DOHH2 (cell line): ENCODE measurements around the gene DHX32.

ENCODE experiments used
- H3F3A ChIP-seq: fragments of 200-600 bp; sonication (generic), shearing (Covaris generic); 2 replicates; pipeline ENCODE4 v1.6.0; 2016; ENCODE audit warnings: antibody characterized with exemption, mild to moderate bottlenecking; ENCODE audit not compliant: control insufficient read depth, insufficient read depth
- H3K27ac ChIP-seq: fragments of 200-600 bp; sonication (generic); 2 replicates; pipeline ENCODE4 v1.5.1; 2014; ENCODE audit warnings: low read depth, mild to moderate bottlenecking, low read length, moderate library complexity
- H3K27me3 ChIP-seq: fragments of 200-600 bp; sonication (generic); 2 replicates; pipeline ENCODE4 v1.6.1; 2014; ENCODE audit warnings: mild to moderate bottlenecking, low read length, mixed read lengths; ENCODE audit not compliant: control insufficient read depth
- H3K36me3 ChIP-seq: fragments of 200-600 bp; sonication (generic); 2 replicates; pipeline ENCODE4 v1.6.1; 2014; ENCODE audit warnings: mild to moderate bottlenecking, low read length, moderate library complexity, mixed read lengths; ENCODE audit not compliant: control insufficient read depth
- H3K4me1 ChIP-seq: fragments of 200-600 bp; sonication (generic); 2 replicates; pipeline ENCODE4 v1.6.1; 2014; ENCODE audit warnings: mild to moderate bottlenecking, low read length, mixed read lengths; ENCODE audit not compliant: control insufficient read depth
- H3K4me2 ChIP-seq: fragments of 200-600 bp; sonication (generic); 2 replicates; pipeline ENCODE4 v1.6.0; 2014; ENCODE audit warnings: mild to moderate bottlenecking, low read length, moderate library complexity
- H3K4me3 ChIP-seq: fragments of 200-600 bp; sonication (generic); 2 replicates; pipeline ENCODE4 v1.5.1; 2014; ENCODE audit warnings: mild to moderate bottlenecking, low read length, mixed read lengths
- H3K79me2 ChIP-seq: fragments of 200-600 bp; sonication (generic); 2 replicates; pipeline ENCODE4 v1.6.1; 2014; ENCODE audit warnings: mild to moderate bottlenecking, low read length, mixed read lengths; ENCODE audit not compliant: control insufficient read depth
- H3K9me2 ChIP-seq: fragments of 200-600 bp; sonication (generic); replicated peaks from 2 replicates; pipeline ENCODE4 v1.6.1; 2014; ENCODE audit warnings: mild to moderate bottlenecking, low read length, mixed read lengths; ENCODE audit not compliant: control insufficient read depth
- H3K9me3 ChIP-seq: fragments of 200-600 bp; sonication (generic); 2 replicates; pipeline ENCODE4 v1.6.1; 2014; ENCODE audit warnings: antibody characterized with exemption, low read length, mixed read lengths; ENCODE audit not compliant: control insufficient read depth, insufficient read depth
- H4K20me1 ChIP-seq: fragments of 200-600 bp; sonication (generic); 2 replicates; pipeline ENCODE4 v1.6.0; 2014; ENCODE audit warnings: low read depth, mild to moderate bottlenecking, antibody characterized with exemption, low read length, moderate library complexity; ENCODE audit not compliant: control insufficient read depth, insufficient read depth
- CTCF ChIP-seq: fragments of 200-600 bp; sonication (generic); IDR thresholded peaks from one replicate; pipeline ENCODE4 v1.5.1; 2014; ENCODE audit warnings: antibody characterized with exemption, mild to moderate bottlenecking, low read depth, low read length; ENCODE audit not compliant: poor library complexity, severe bottlenecking
- EZH2phosphoT487 ChIP-seq: fragments of 200-600 bp; sonication (generic); IDR thresholded peaks from 2 replicates; pipeline ENCODE4 v1.6.1; 2017; ENCODE audit warnings: borderline replicate concordance, mild to moderate bottlenecking, antibody characterized with exemption, low read length, moderate library complexity, mixed read lengths

The DHX32 gene

DNA sequence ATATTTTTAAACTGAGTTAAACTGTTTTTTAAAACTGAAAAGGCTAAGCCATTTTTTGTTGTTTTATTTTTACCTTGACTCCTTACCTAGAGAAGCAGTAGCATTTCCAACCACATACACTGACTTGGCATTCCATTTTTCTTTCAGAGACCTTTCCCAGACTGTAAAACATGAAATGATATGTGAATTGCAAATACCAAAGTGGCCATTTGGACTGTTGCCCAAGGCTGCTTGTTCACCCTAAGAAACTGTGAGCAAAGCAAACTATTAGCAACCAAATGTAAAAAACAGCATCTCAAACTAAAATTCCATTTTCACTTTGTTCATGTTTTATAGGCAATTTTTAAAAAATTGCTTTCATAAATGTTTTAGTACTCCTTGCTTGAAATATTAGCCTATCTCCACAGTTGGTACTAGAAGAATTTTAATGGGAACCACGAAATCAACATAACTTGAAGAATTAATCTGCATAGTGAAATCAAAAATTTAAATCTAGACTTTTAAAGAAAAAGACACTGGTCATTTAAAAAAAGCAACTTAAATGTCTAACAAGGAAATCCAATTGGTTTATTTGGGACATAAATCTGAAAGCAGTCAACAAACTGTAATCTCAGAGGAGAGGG is 68.9 kb downstream of the DHX32 start:
- no peaks in the 10 kb centered on the region for H3K4me1 ChIP-seq
- no peaks in the 10 kb centered on the region for H3F3A ChIP-seq
- peaks cover 47% of the 10 kb centered on the region for H3K36me3 ChIP-seq
- TF ChIP-seq EZH2phosphoT487 (no peak), CTCF (no peak)
- no peaks in the 10 kb centered on the region for H4K20me1 ChIP-seq
- H3K4me2 ChIP-seq, result no peak overlapping the region
- H3K9me2 ChIP-seq, result no peaks in the 10 kb centered on the region
- H3K4me3 ChIP-seq, result no peak overlapping the region
- H3K27me3 ChIP-seq, result no peaks in the 10 kb centered on the region
- no peaks in the 10 kb centered on the region for H3K9me3 ChIP-seq
- H3K27ac ChIP-seq, result no peak overlapping the region
- no peaks in the 10 kb centered on the region for H3K79me2 ChIP-seq

DNA sequence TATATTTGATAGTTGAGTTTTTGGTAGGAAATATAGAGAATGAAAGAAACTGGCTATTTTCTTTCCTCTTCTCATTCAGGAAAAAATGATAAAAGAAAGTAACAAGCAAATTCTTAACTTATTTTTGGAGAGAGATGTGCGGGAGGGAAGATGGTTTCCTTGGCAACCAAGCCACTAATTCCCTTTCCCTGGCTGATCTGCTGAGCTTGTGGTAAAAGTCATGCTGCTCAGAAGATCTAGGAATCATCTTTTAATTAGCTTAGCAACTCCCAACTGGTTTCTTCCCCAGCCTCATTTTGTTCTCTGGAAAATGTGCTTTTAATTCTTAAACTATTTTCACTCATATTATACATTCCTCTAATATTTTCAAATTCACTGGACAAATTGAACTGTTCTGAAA is 69.8 kb downstream of the DHX32 start:
- H3K27ac ChIP-seq, result no peak overlapping the region
- H3K79me2 ChIP-seq, result no peaks in the 10 kb centered on the region
- H3K27me3 ChIP-seq, result no peaks in the 10 kb centered on the region
- TF ChIP-seq EZH2phosphoT487, result no peak
- no peaks in the 10 kb centered on the region for H3K9me2 ChIP-seq
- no peaks in the 10 kb centered on the region for H3F3A ChIP-seq
- H3K9me3 ChIP-seq, result no peaks in the 10 kb centered on the region
- H3K4me2 ChIP-seq, result no peak overlapping the region
- H3K4me1 ChIP-seq, result no peaks in the 10 kb centered on the region
- peaks cover 54% of the 10 kb centered on the region for H3K36me3 ChIP-seq
- H4K20me1 ChIP-seq, result no peaks in the 10 kb centered on the region
- H3K4me3 ChIP-seq, result no peak overlapping the region

- TF ChIP-seq CTCF (no peak), EZH2phosphoT487 (no peak)
- Histone ChIP-seq H3K36me3 (peaks cover 42% of the 10 kb centered on the region), H3K9me3 (no peaks in the 10 kb centered on the region)
These were observed 73.0 kb downstream of the DHX32 start for GRCh38 chr10:125808047-125808446.

DNA sequence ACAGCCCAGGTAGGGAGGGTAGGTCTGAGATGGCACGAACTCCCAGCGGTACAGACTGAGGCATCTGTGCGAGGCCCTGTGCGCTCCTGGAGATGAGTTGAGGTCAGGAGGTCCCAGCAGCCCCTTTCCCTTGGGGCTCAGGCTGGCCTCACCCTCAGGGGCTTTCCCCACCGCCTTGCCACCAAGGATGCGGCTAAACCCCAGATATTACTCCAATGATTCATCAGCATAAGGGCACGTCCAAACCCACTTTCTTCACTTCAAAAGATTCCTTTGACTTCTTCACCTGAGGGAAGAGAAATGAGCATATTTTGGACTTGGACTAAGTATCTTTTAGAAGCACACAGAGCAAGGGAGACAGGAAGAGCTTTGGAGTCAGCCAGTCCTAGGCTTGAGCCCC is 78.4 kb downstream of the DHX32 start:
- Histone ChIP-seq H3K27ac (no peak overlapping the region), H3K4me3 (no peak overlapping the region), H3K9me3 (no peaks in the 10 kb centered on the region), H3K4me1 (no peaks in the 10 kb centered on the region), H3K36me3 (peaks cover 20% of the 10 kb centered on the region), H3K9me2 (no peaks in the 10 kb centered on the region), H3K79me2 (no peaks in the 10 kb centered on the region), H4K20me1 (no peaks in the 10 kb centered on the region), H3K4me2 (no peak overlapping the region), H3F3A (no peaks in the 10 kb centered on the region), H3K27me3 (no peaks in the 10 kb centered on the region)
- TF ChIP-seq EZH2phosphoT487 (no peak), CTCF (no peak)

More at GRCh38 chr10:125808047-125808446, 73.0 kb downstream of the DHX32 start:
- H3K4me1 ChIP-seq, result no peaks in the 10 kb centered on the region
- no peaks in the 10 kb centered on the region for H3K27me3 ChIP-seq
- H3K4me2 ChIP-seq, result no peak overlapping the region
- H3K9me2 ChIP-seq, result no peaks in the 10 kb centered on the region
- no peaks in the 10 kb centered on the region for H3K79me2 ChIP-seq
- H3F3A ChIP-seq, result no peaks in the 10 kb centered on the region
- H3K4me3 ChIP-seq, result no peak overlapping the region
- no peaks in the 10 kb centered on the region for H4K20me1 ChIP-seq
- no peak overlapping the region for H3K27ac ChIP-seq
